GM19099 (cell line): Measurements from ENCODE around the gene CATSPER4.

ENCODE experiments used
- POLR2A ChIP-seq: IDR thresholded peaks from 3 replicates; pipeline ENCODE4 v1.6.1; 2011; ENCODE audit warnings: low read depth; ENCODE audit not compliant: insufficient read length; ENCODE audit errors: extremely low read depth

Gene CATSPER4

DNA sequence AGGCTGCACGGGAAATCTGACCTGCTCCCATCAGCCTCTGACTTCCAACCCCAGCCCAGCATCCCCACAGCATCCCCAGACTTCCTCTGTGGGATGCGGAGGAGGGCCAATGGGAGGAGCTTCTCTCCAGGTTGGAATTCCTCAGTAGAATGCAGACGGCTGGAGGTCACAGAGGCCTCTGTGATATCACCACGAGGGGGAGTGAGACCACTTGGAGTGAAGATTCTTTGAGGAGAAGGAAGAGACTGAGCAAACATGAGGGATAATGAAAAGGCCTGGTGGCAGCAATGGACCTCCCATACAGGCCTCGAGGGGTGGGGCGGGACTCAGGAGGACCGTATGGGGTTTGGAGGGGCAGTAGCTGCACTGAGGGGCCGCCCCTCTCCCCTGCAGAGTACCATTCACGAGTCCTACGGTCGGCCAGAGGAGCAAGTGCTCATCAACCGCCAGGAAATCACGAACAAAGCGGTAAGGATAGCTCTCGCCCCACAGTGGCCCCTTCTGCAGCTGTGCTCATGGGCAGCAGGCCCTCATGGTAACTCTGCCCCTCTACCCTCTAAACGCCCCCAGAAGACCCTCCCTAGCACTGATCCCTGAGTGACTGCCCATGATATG is at the start of gene CATSPER4:
Gene CATSPER4, plus strand, starts transcription at position 230 of the 615 bp plus-strand sequence. Its CDS starts 26 bp downstream, at position 256.
- no peak for TF ChIP-seq POLR2A

- no peak for TF ChIP-seq POLR2A
These were observed 48.2 kb upstream of the CATSPER4 start for GRCh38 chr1:26142159-26142558.

- TF ChIP-seq POLR2A, result no peak
These were observed 45.1 kb upstream of the CATSPER4 start for GRCh38 chr1:26145041-26145959.

DNA sequence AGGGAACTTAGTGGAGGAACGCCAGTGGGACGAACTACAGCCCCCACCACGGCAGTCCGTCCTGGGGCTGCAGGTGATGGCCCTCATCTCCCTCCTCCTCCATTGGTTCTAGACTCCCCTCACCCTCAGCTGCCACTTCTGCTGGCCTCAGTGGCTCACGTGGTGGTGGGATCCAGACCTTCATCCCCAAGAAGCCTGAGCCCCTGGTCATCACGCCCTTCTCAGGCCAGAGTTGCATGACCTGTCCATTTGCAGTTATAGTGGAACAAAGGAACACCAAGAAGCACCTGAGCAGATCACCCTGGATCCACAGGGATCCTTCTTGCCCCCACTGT is 44.5 kb upstream of the CATSPER4 start:
- TF ChIP-seq POLR2A, result no peak

DNA sequence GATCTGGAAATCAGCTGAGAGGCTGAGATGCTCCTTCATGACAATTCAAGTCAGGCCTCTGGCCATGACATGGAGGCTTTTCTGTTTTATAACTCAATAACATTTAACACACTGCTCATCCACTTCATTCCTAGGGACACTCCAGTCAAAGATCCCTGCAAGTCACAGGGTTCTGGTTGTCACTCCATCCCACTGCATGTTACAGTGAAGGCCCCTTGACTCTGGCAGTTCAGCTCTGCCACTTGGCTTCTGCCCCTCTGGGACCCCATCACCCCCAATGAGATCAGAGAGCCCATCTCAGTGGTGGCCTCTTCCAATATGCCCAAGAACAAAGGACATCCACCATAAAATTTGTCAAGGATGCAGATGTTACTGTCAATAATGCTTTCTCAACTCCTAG is 41.5 kb upstream of the CATSPER4 start:
- TF ChIP-seq POLR2A, result no peak

- TF ChIP-seq POLR2A, result no peak
These were observed 36.4 kb upstream of the CATSPER4 start for GRCh38 chr1:26153966-26154532.

DNA sequence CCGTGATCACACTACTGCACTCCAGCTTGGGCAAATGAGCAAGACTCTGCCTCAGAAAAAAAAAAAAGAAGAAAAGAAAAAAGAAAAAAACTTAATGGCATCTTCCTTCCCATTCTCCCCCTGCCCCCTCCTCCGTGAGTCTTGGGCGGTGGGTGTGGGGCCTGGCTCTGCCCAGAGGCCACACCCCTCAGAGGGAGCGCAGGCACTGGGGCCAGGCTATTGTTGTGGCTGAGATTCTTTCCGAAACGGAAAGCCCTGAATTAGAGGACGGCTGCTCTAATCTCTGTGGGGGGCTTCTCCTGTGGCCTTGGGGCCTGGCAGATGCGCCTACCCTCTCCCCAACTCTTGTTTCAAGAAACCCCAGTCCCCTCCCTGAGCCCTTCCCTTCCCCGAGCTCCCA is 35.7 kb upstream of the CATSPER4 start:
- no peak for TF ChIP-seq POLR2A

DNA sequence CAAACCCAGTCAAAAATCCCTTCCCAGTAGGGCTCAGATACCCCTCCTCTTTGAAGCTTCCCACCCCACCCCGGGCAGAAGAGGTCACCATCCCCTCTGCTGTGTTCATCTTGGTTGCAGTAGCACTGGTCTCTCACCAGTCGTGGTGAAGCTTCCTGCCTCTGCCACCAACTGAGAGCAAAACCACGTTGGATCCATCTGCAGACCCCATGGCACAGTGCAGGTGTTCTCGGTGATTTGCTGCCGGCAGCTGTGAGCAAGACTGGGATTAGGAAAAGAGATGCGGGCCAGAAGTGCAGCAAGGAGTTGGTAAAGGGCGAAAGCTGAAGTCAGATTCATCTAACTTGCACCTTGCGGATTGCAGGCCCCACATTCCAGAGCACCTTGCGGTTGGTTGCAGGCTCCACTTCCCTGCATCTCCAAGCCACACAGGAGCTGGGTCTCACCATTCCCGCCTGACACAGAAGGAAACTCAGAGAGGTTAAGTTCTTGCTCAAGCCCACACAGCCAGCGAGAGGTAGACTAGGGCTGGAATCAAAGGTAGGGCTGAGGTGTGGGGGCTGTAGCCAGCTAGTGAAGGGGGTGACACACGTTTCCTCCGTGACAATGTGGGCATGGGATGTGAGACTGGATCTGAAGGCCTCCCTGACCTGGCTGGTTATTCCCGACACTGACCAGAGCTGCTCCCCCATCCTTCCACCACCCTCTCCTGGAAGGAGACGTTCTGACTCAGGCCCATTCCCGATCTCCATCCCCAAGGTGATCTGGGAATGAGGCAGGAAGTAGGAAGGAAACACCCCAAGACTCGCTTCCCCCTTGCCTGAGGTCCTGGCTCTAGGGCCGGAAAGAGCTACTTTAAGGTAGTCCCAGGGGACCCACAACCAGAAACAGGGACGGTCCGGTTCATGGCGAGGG is 34.8 kb upstream of the CATSPER4 start:
- no peak for TF ChIP-seq POLR2A

DNA sequence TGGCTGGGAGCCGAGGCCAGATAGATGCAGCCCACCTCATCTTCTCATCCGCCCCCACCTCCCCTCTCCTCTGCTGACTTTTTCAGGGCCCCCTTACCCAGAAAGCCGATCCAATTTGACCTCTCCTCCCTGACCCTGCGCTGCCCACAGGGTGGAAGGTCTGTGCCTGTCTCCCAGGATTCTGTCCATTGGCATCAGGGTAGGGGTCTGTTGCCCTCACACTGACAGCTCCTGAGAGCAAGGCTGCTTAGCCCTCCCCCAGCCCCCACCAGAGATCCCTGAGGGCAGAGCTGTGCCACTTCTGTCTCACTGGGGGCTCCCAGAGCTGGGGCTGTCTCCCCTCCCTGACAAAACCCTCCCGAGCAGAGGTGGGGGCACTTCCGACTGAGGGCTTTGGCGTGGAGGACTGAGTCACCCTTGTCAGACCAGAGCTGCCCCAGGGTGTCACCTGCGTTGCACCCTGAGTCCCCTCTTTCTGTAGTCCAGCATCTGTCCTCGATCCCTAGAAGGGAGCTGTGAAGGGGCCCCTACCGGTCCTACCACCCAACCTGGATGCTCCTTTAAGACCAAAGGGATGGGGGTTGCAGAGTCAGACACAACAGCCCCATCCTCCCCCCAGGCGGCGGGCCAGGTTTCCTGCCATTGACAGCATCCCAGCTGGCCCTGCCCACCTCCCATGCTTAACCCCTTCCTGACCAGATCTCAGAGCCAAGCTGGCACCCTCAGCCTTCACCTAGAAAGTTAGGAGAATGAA is 33.9 kb upstream of the CATSPER4 start:
- no peak for TF ChIP-seq POLR2A

DNA sequence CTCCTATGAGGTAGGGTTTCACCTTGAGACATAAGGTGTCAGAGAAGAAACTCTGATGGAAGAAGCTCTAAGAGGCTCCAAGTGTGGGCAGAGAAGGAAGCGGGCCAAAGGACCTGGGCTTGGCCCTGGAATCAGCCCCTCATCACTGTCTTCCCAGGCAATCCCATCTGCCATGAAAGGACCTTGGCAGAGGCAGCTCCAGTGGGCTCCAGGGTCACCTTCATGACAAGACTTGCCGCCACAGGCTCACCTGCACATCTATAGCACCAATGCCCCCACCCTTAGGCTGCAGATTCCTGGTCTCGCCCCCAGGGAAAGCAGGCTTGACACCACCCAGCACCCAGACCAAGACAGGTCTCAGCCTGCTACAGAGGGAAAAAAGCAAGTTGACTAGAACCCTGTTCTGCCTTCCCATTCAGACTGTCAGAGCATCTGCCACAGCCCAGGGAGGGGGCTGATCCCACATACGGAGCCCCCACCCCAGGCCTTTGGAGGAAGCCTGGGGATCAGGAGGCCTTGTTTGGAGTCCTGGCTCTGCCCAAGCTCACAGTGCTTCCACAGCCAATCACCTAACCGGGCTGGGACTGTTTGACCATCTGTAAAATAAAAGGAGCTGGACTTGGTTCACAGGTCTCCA is 32.0 kb upstream of the CATSPER4 start:
- no peak for TF ChIP-seq POLR2A

- TF ChIP-seq POLR2A, result no peak
These were observed 31.3 kb upstream of the CATSPER4 start, which contains the start of gene FAM110D for GRCh38 chr1:26158908-26159742. Gene FAM110D, plus strand, starts transcription at chr1:26159079. Its CDS starts 2,213 bp downstream, at chr1:26161292.

DNA sequence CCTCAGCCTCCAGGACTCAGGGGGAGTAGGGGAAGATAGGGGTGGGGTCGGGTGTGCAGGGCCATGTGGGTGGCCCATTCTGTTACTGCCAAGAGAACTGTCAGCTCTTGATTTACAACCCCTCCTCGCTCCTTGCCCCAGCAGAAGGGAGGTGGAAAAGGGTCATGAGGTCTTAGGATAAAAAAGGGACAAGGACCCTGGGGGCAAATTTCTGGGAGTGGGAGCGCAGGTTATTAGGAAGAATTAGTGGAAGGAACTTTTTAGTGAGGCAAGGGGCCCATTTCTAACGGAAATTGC is 30.7 kb upstream of the CATSPER4 start:
- no peak for TF ChIP-seq POLR2A
